CD4-positive, alpha-beta T cell treated with Interleukin-15 for 4 hours (primary cell): Measurements from ENCODE around the gene GRM4.

Source experiments
- DNase-seq: peaks from one replicate; pipeline ENCODE4 v3.0.0-alpha.2; 2020; ENCODE audit warnings: low spot score

GRM4 gene

GRCh38 chr6:34084591-34085290 lies 61.1 kb downstream of the GRM4 start:
- no peak for DNase-seq

GRCh38 chr6:34082864-34083626 lies 62.8 kb downstream of the GRM4 start:
- no peak for DNase-seq

GRCh38 chr6:34082348-34082747 lies 63.5 kb downstream of the GRM4 start:
- DNase-seq, result no peak

GRCh38 chr6:34080357-34080756 lies 65.5 kb downstream of the GRM4 start:
- DNase-seq, result no peak

GRCh38 chr6:34079899-34080298 lies 66.0 kb downstream of the GRM4 start:
- DNase-seq, result no peak

GRCh38 chr6:34075906-34076305 lies 70.0 kb downstream of the GRM4 start:
- DNase-seq, result no peak

- DNase-seq, result no peak
Observed at GRCh38 chr6:34074064-34074742, 71.7 kb downstream of the GRM4 start.

GRCh38 chr6:34073540-34073939 lies 72.3 kb downstream of the GRM4 start:
- DNase-seq, result no peak

GRCh38 chr6:34072727-34073126 lies 73.2 kb downstream of the GRM4 start:
- no peak for DNase-seq

GRCh38 chr6:34071884-34072379 lies 74.0 kb downstream of the GRM4 start:
- no peak for DNase-seq

- no peak for DNase-seq
Observed at GRCh38 chr6:34071136-34071883, 74.6 kb downstream of the GRM4 start.

- no peak for DNase-seq
Observed at GRCh38 chr6:34070315-34071135, 75.4 kb downstream of the GRM4 start.

GRCh38 chr6:34068462-34069044 lies 77.3 kb downstream of the GRM4 start:
- DNase-seq, result no peak

GRCh38 chr6:34067814-34068213 lies 78.1 kb downstream of the GRM4 start:
- DNase-seq, result no peak

GRCh38 chr6:34066772-34067770 lies 78.8 kb downstream of the GRM4 start:
- DNase-seq, result no peak

GRCh38 chr6:34066218-34066571 lies 79.7 kb downstream of the GRM4 start:
- DNase-seq, result no peak

- DNase-seq, result no peak
Observed at GRCh38 chr6:34065466-34066217, 80.2 kb downstream of the GRM4 start.

GRCh38 chr6:34064675-34065074 lies 81.2 kb downstream of the GRM4 start:
- no peak for DNase-seq

- DNase-seq, result no peak
Observed at GRCh38 chr6:34063651-34064050, 82.2 kb downstream of the GRM4 start.
